Mammary epithelial cell (primary cell): Measurements from ENCODE around the gene TRPV5.

Experiments used
- EZH2 ChIP-seq: IDR thresholded peaks from 2 replicates; pipeline ENCODE4 v1.6.1; 2012; ENCODE audit warnings: low read length, inconsistent platforms, borderline replicate concordance
- TF ChIP-seq, protein P1 (sequence below), 2 donors: IDR thresholded peaks in 1 of 2; conservative IDR thresholded peaks in 1 of 2; 2 replicates each; pipeline ENCODE4 v1.5.1; 2011 to 2012; ENCODE audit warnings: inconsistent platforms in 2 of 2, low read length in 2 of 2, mild to moderate bottlenecking in 2 of 2, control low read depth in 1 of 2, low read depth in 1 of 2; ENCODE audit not compliant: insufficient read depth in 1 of 2; ENCODE audit errors: extremely low read depth in 1 of 2

- TF ChIP-seq, protein P1, sequence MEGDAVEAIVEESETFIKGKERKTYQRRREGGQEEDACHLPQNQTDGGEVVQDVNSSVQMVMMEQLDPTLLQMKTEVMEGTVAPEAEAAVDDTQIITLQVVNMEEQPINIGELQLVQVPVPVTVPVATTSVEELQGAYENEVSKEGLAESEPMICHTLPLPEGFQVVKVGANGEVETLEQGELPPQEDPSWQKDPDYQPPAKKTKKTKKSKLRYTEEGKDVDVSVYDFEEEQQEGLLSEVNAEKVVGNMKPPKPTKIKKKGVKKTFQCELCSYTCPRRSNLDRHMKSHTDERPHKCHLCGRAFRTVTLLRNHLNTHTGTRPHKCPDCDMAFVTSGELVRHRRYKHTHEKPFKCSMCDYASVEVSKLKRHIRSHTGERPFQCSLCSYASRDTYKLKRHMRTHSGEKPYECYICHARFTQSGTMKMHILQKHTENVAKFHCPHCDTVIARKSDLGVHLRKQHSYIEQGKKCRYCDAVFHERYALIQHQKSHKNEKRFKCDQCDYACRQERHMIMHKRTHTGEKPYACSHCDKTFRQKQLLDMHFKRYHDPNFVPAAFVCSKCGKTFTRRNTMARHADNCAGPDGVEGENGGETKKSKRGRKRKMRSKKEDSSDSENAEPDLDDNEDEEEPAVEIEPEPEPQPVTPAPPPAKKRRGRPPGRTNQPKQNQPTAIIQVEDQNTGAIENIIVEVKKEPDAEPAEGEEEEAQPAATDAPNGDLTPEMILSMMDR (conservative IDR thresholded peaks at IDR 0.05 in 1 of 2, IDR thresholded peaks at IDR 0.05 in 1 of 2; ENCODE audit: extremely low read depth in 1 of 2, insufficient read depth in 1 of 2, low read depth in 1 of 2, low read length in 2 of 2): no peak
- TF ChIP-seq EZH2: no peak
Measured at GRCh38 chr7:142901426-142902259, 31.9 kb downstream of the TRPV5 start.
